Activated effector memory CD4-positive, alpha-beta T cell treated with anti-CD3 and anti-CD28 coated beads, Interleukin-2, amount 50 U/mL, for 16 hours (primary cell): ENCODE data around the gene BEND5.
A peak's percentile ranks its signal among the peaks of the same experiment; 100 is the strongest.

Experiments
- DNase-seq: peaks from one replicate; pipeline ENCODE4 v3.0.0-alpha.2; 2020

BEND5 gene

GRCh38 chr1:48776393-48777218 is at the start of gene BEND5:
Gene BEND5, minus strand, starts transcription at chr1:48776891. Its CDS starts 60 bp downstream, at chr1:48776831.
- peak; percentile 64 for DNase-seq

- DNase-seq, result no peak
Measured at GRCh38 chr1:48823168-48823567, 46.5 kb upstream of the BEND5 start.

GRCh38 chr1:48820491-48820890 is 43.8 kb upstream of the BEND5 start:
- no peak for DNase-seq

- no peak for DNase-seq
Measured at GRCh38 chr1:48817505-48818114, 40.9 kb upstream of the BEND5 start.

GRCh38 chr1:48810740-48811139 is 34.0 kb upstream of the BEND5 start:
- no peak for DNase-seq

GRCh38 chr1:48808496-48808895 is 31.8 kb upstream of the BEND5 start:
- no peak for DNase-seq

GRCh38 chr1:48807554-48808260 is 31.0 kb upstream of the BEND5 start:
- DNase-seq, result no peak

- no peak for DNase-seq
Measured at GRCh38 chr1:48803474-48803873, 26.8 kb upstream of the BEND5 start.

- DNase-seq, result no peak
Measured at GRCh38 chr1:48794816-48795215, 18.1 kb upstream of the BEND5 start.

GRCh38 chr1:48793863-48794262 is 17.2 kb upstream of the BEND5 start:
- no peak for DNase-seq

- DNase-seq, result no peak
Measured at GRCh38 chr1:48792961-48793360, 16.3 kb upstream of the BEND5 start.

- DNase-seq, result no peak
Measured at GRCh38 chr1:48790397-48790796, 13.7 kb upstream of the BEND5 start.

GRCh38 chr1:48789903-48790302 is 13.2 kb upstream of the BEND5 start:
- DNase-seq, result no peak

GRCh38 chr1:48785869-48786268 is 9.2 kb upstream of the BEND5 start:
- DNase-seq, result no peak

- no peak for DNase-seq
Measured at GRCh38 chr1:48784301-48784700, 7.6 kb upstream of the BEND5 start.

- no peak for DNase-seq
Measured at GRCh38 chr1:48777219-48777895, 666 bp upstream of the BEND5 start.

- no peak for DNase-seq
Measured at GRCh38 chr1:48775831-48776392, 779 bp downstream of the BEND5 start.

- no peak for DNase-seq
Measured at GRCh38 chr1:48773133-48773532, 3.6 kb downstream of the BEND5 start.

- DNase-seq, result no peak
Measured at GRCh38 chr1:48772211-48772610, 4.5 kb downstream of the BEND5 start.

- DNase-seq, result no peak
Measured at GRCh38 chr1:48771561-48771960, 5.1 kb downstream of the BEND5 start.

GRCh38 chr1:48767975-48768510 is 8.6 kb downstream of the BEND5 start:
- no peak for DNase-seq

GRCh38 chr1:48765335-48765734 is 11.4 kb downstream of the BEND5 start:
- no peak for DNase-seq

GRCh38 chr1:48761986-48762385 is 14.7 kb downstream of the BEND5 start:
- no peak for DNase-seq
